ENCODE data around the gene STK33.

Gene STK33

GRCh38 chr11:8593935-8594909 lies at the start of gene STK33:
Gene STK33 (minus strand): TSS chr11:8594228. CDS start chr11:8474905, 119,323 bp downstream.
- peak within 1 kb of the TSS; percentile 46 to 57 for H3K4me3 ChIP-seq (replicated peaks in 1 of 2; ENCODE audit: low read depth in 2 of 2, low read length in 2 of 2)
- peak in 1 of 2 donors; percentile 28 for DNase-seq (ENCODE audit: low read depth in 2 of 2)
- no peak for TF ChIP-seq CTCF (IDR thresholded peaks at IDR 0.05; ENCODE audit: low read depth, low read length)

GRCh38 chr11:8642196-8642841 lies 48.3 kb upstream of the STK33 start:
- DNase-seq (ENCODE audit: low read depth in 2 of 2): no peak
- H3K4me3 ChIP-seq (replicated peaks in 1 of 2; ENCODE audit: low read depth in 2 of 2, low read length in 2 of 2): no peak overlapping the region
- TF ChIP-seq CTCF (IDR thresholded peaks at IDR 0.05; ENCODE audit: low read depth, low read length): no peak

- no peak overlapping the region for H3K4me3 ChIP-seq (replicated peaks in 1 of 2; ENCODE audit: low read depth in 2 of 2, low read length in 2 of 2)
- TF ChIP-seq CTCF (IDR thresholded peaks at IDR 0.05; ENCODE audit: low read depth, low read length): no peak
- DNase-seq (ENCODE audit: low read depth in 2 of 2): no peak
Measured at GRCh38 chr11:8641332-8641731, 47.3 kb upstream of the STK33 start.

GRCh38 chr11:8640267-8640906 lies 46.4 kb upstream of the STK33 start:
- DNase-seq (ENCODE audit: low read depth in 2 of 2): no peak
- no peak overlapping the region for H3K4me3 ChIP-seq (replicated peaks in 1 of 2; ENCODE audit: low read depth in 2 of 2, low read length in 2 of 2)
- no peak for TF ChIP-seq CTCF (IDR thresholded peaks at IDR 0.05; ENCODE audit: low read depth, low read length)

- H3K4me3 ChIP-seq (replicated peaks in 1 of 2; ENCODE audit: low read depth in 2 of 2, low read length in 2 of 2): no peak overlapping the region
- no peak for DNase-seq (ENCODE audit: low read depth in 2 of 2)
- no peak for TF ChIP-seq CTCF (IDR thresholded peaks at IDR 0.05; ENCODE audit: low read depth, low read length)
Measured at GRCh38 chr11:8639655-8640054, 45.6 kb upstream of the STK33 start.

- DNase-seq (ENCODE audit: low read depth in 2 of 2): peak; percentile 19 to 64
- H3K4me3 ChIP-seq (replicated peaks in 1 of 2; ENCODE audit: low read depth in 2 of 2, low read length in 2 of 2): no peak overlapping the region
- no peak for TF ChIP-seq CTCF (IDR thresholded peaks at IDR 0.05; ENCODE audit: low read depth, low read length)
Measured at GRCh38 chr11:8638300-8638699, 44.3 kb upstream of the STK33 start.
